Stimulated activated CD8-positive, alpha-beta memory T cell treated with anti-CD3 and anti-CD28 coated beads, Interleukin-15, amount 100 ng/mL, for 4 hours (primary cell): Measurements from ENCODE around the gene RPL23.

Experiments used
- DNase-seq, 2 donors: peaks; one replicate each; pipeline ENCODE4 v3.0.0-alpha.2; 2020; ENCODE audit warnings: low read depth in 2 of 2

Gene RPL23

GRCh38 chr17:38853292-38854219 lies at the start of gene RPL23:
RPL23 (minus strand) TSS chr17:38853721; CDS start chr17:38853710, 11 bp downstream.
- peak; percentile 75 to 89 for DNase-seq

- DNase-seq = no peak
Observed at GRCh38 chr17:38900978-38901656, 47.6 kb upstream of the RPL23 start.

- DNase-seq = no peak
Observed at GRCh38 chr17:38899421-38899820, 45.9 kb upstream of the RPL23 start.

GRCh38 chr17:38898812-38899348 lies 45.4 kb upstream of the RPL23 start:
- peak; percentile 77 to 83 for DNase-seq

GRCh38 chr17:38898291-38898679 lies 44.8 kb upstream of the RPL23 start:
- no peak for DNase-seq

GRCh38 chr17:38897671-38898290 lies 44.3 kb upstream of the RPL23 start:
- no peak for DNase-seq

- DNase-seq = no peak
Observed at GRCh38 chr17:38897176-38897575, 43.7 kb upstream of the RPL23 start.

GRCh38 chr17:38896346-38896954 lies 42.9 kb upstream of the RPL23 start:
- DNase-seq = no peak

GRCh38 chr17:38894276-38894675 lies 40.8 kb upstream of the RPL23 start:
- DNase-seq = no peak

- DNase-seq = no peak
Observed at GRCh38 chr17:38893607-38894006, 40.1 kb upstream of the RPL23 start.

- DNase-seq = no peak
Observed at GRCh38 chr17:38893113-38893512, 39.6 kb upstream of the RPL23 start.

GRCh38 chr17:38892620-38893019 lies 39.1 kb upstream of the RPL23 start:
- no peak for DNase-seq

GRCh38 chr17:38892083-38892482 lies 38.6 kb upstream of the RPL23 start:
- DNase-seq = no peak

GRCh38 chr17:38891441-38891840 lies 37.9 kb upstream of the RPL23 start:
- no peak for DNase-seq

GRCh38 chr17:38890410-38890746 lies 36.9 kb upstream of the RPL23 start:
- DNase-seq = no peak

GRCh38 chr17:38889745-38890409 lies 36.4 kb upstream of the RPL23 start:
- no peak for DNase-seq

- no peak for DNase-seq
Observed at GRCh38 chr17:38888842-38889241, 35.3 kb upstream of the RPL23 start.

GRCh38 chr17:38886643-38887010 lies 33.1 kb upstream of the RPL23 start:
- DNase-seq = no peak

- DNase-seq = no peak
Observed at GRCh38 chr17:38885728-38886642, 32.5 kb upstream of the RPL23 start.

GRCh38 chr17:38885044-38885727 lies 31.7 kb upstream of the RPL23 start:
- DNase-seq = no peak
